Sigmoid colon (tissue), 7 donors: ENCODE measurements around the gene MIB1. TPM values are rescaled to one million over a fixed set of nuclear protein-coding genes. Genes with fewer than 3 reads are reported as not detected.

Experiments
- DNase-seq: peaks from one replicate; pipeline ENCODE4 v3.0.0-alpha.2; 2019
- H3K27ac ChIP-seq, 4 donors: fragments of 200-600 bp; sonication (generic); one replicate each; pipeline ENCODE4 v1.5.1; 2016 to 2019; ENCODE audit warnings: mild to moderate bottlenecking in 1 of 4
- H3K27me3 ChIP-seq, 3 donors: fragments of 200-600 bp; sonication (generic); one replicate each; pipeline ENCODE4 v1.5.1; 2019; ENCODE audit warnings: mild to moderate bottlenecking in 1 of 3
- H3K36me3 ChIP-seq, 4 donors: fragments of 200-600 bp; sonication (generic); one replicate each; pipeline ENCODE4 v1.5.1; 2016 to 2019
- H3K4me1 ChIP-seq, 4 donors: fragments of 200-600 bp; sonication (generic); one replicate each; pipeline ENCODE4 v1.5.1; 2017 to 2019
- H3K4me3 ChIP-seq, 4 donors: fragments of 200-600 bp; sonication (generic); one replicate each; pipeline ENCODE4 v1.5.1; 2017 to 2019; ENCODE audit warnings: mild to moderate bottlenecking in 2 of 4, moderate library complexity in 1 of 4
- H3K9me3 ChIP-seq, 4 donors: fragments of 200-600 bp in 3 of 4; sonication (generic) in 3 of 4; one replicate each; pipeline versions ENCODE4 v1.5.1 to v1.6.1; 2013 to 2019
- CTCF ChIP-seq, 4 experiments: fragments of 450-650 bp in 3 of 4; fragments of 200-600 bp in 1 of 4; IDR thresholded peaks; one replicate each; pipeline ENCODE4 v1.5.1; 2016 to 2019; ENCODE audit warnings: antibody characterized with exemption in 4 of 4, mild to moderate bottlenecking in 3 of 4, moderate library complexity in 2 of 4
- EP300 ChIP-seq, 4 donors: sonication (generic); formaldehyde crosslinking; IDR thresholded peaks; one replicate each; pipeline ENCODE4 v1.6.1; 2017; ENCODE audit warnings: antibody characterized with exemption in 4 of 4
- POLR2A ChIP-seq, 2 donors: fragments of 450-650 bp; IDR thresholded peaks; one replicate each; pipeline ENCODE4 v1.6.1; 2016; ENCODE audit warnings: antibody characterized with exemption in 2 of 2, mild to moderate bottlenecking in 2 of 2, moderate library complexity in 2 of 2
- POLR2AphosphoS5 ChIP-seq, 4 donors: sonication (generic); formaldehyde crosslinking; IDR thresholded peaks; one replicate each; pipeline ENCODE4 v1.6.1; 2017; ENCODE audit warnings: antibody characterized with exemption in 4 of 4
- WGBS, 2 donors: extraction: QIAGEN DNeasy Blood & Tissue Kit; methylation state at CpG; one replicate each; pipeline ENCODE4 v1.1.7; 2013; 5-methylcytosine and 5-hydroxymethylcytosine counted together
- intact Hi-C: fragments of 100-400 bp; cut with DNase I; formaldehyde crosslinking; loops from one replicate; pipeline ENCODE4 v1.15.1; 2023
- polyA plus RNA-seq, 3 donors: library from polyadenylated mRNA; stranded (reverse); fragments of 200-250 nt; gene quantifications; one replicate each; pipeline ENCODE4 v1.2.3, GENCODE V29; 2013
- total RNA-seq, 4 donors: library from RNA; depleted of rRNA; stranded (reverse); fragments of >200 nt; gene quantifications; one replicate each; pipeline ENCODE4 v1.1.0, GENCODE V29; 2016
- donor health status: healthy with polysubstance abuse.
- donor health status: Bipolar disorder and iron deficiency.
- donor health status: healthy.

MIB1 gene
- total and polyA plus RNA-seq, 7 donors = 4.2 to 45.7 (median 31.9) TPM

DNA sequence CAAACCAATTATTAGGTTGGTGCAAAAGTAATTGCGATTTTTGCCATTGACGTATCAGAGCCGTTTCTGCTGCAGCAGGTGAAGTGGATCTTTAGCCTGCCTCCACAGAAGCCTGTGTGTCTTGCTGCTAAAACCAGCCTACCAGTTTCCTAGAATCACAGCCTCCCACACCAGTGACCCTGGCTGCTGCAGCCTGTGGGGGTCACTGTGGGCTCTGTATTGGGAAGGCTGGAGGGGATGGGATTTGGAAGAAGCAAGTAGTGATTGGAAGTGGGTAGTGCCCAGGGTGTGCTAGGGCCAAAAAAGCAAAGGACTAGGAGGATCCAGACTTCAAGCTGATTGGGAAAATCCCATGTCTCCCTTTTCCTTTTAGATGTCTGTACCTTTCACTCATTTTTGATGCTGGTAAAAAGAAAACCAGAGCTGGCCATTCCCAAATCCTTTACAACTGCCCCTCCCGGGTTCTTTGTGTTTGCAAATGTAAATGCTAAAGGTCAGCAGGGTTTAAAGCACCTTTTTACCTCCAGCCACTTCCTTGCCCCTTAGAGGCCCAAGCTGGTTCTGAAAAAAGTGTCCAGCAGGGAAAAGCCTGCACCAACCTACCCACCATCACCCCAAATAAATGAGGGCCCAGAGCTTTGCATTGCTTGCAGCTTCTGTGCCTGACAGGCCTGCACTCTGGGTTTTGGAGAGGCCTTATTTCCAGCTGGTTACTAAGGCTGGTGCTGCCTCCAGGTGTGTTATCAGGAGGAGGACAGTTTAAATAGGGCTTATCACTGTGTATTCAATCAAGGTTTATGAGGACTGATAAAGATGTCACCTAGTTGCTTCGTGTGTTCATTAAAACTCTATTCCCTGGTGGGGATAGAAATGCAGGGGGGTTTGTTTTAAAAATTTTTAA is 172.0 kb downstream of the MIB1 start:
- Histone ChIP-seq H3K27ac (no peak overlapping the region), H3K4me3 (no peak overlapping the region), H3K27me3 (no peaks in the 10 kb centered on the region), H3K36me3 (no peaks in the 10 kb centered on the region), H3K9me3 (peaks cover 0 to 3% (median under 1%) of the 10 kb centered on the region in 4 donors), H3K4me1 (no peaks in the 10 kb centered on the region)
- intact Hi-C loops = no loop called here
- WGBS, 2 donors = 39 to 81% methylated on average over 5 of the region's 5 CpGs
- DNase-seq = no peak
- TF ChIP-seq CTCF (IDR thresholded peaks at IDR 0.05) = no peak
- TF ChIP-seq POLR2A (IDR thresholded peaks at IDR 0.05) = no peak
- no peak for TF ChIP-seq POLR2AphosphoS5 (IDR thresholded peaks at IDR 0.05)
- TF ChIP-seq EP300 (IDR thresholded peaks at IDR 0.05) = no peak

DNA sequence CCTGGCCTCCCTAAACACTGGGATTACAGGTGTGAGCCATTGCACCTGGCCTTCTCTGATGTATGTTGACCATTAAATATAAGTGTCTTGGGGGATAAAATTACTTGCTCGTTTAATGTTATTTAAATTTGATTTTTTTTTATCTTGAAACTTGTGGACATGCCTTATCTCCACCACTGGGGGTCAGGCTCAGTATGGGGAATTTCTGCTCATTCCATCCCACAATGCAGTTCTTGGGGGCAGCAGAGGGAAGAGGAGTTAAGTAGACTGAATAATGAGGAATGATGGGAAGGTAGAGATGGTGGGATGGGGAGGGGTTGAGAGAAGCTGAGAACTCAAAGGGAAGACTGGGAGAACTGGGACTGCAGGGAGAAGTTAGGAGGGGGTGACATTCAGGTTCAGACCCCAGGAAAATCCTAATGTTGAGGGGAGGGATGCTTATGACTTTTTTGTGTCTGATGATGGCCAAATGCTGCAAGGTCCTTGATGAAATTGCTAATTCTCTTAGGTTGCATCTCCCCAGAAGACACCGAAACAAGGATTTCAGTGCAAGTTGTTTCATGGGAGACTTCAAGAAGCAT is 174.2 kb downstream of the MIB1 start:
- WGBS, 2 donors = 50 to 54% methylated on average over 2 of the region's 2 CpGs
- H3K9me3 ChIP-seq = peaks cover 0 to 6% (median 2%) of the 10 kb centered on the region in 4 donors
- DNase-seq = no peak
- TF ChIP-seq CTCF (IDR thresholded peaks at IDR 0.05) (peak in 2 of 4 experiments; percentile 36 to 39), POLR2A (IDR thresholded peaks at IDR 0.05) (no peak)
- H3K27me3 ChIP-seq = no peaks in the 10 kb centered on the region
- H3K4me1 ChIP-seq = no peaks in the 10 kb centered on the region
- no peak overlapping the region for H3K27ac ChIP-seq
- no peak overlapping the region for H3K4me3 ChIP-seq
- intact Hi-C loops = loop anchor here (5.0 kb wide), 1 partner anchor 42 kb away; no protein-coding TSS in a partner anchor
- H3K36me3 ChIP-seq = no peaks in the 10 kb centered on the region

- Histone ChIP-seq H3K4me1 (no peaks in the 10 kb centered on the region), H3K27ac (no peak overlapping the region), H3K36me3 (no peaks in the 10 kb centered on the region), H3K27me3 (no peaks in the 10 kb centered on the region), H3K4me3 (no peak overlapping the region), H3K9me3 (peaks cover 0 to 6% (median 2%) of the 10 kb centered on the region in 4 donors)
- WGBS, 2 donors = 92 to 95% methylated on average over 9 of the region's 9 CpGs
- intact Hi-C loops = loop anchor here (5.0 kb wide), 1 partner anchor 42 kb away; no protein-coding TSS in a partner anchor
- DNase-seq = no peak
- no peak for TF ChIP-seq CTCF (IDR thresholded peaks at IDR 0.05)
- TF ChIP-seq POLR2AphosphoS5 (IDR thresholded peaks at IDR 0.05) = no peak
- TF ChIP-seq EP300 (IDR thresholded peaks at IDR 0.05) = no peak
- no peak for TF ChIP-seq POLR2A (IDR thresholded peaks at IDR 0.05)
Measured at GRCh38 chr18:21915546-21915945, 175.0 kb downstream of the MIB1 start.

DNA sequence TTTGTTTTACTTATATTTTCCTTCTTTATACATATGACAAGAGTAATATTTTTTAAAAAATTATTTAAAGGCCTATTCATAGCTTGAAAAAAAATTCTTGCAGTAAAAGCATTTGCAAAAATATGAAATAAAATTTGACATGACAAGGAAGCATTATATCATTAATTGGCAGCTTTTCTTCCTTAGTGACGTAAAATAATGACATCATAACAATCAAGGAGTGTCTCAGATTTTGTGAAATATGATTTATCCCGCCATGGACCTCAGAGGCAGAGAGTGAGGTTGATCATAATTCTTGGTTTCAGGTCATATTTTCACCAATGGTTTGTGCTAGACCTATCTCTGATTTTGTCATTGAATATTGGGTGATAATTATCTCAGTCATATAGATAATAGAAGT is 176.0 kb downstream of the MIB1 start:
- no peaks in the 10 kb centered on the region for H3K36me3 ChIP-seq
- DNase-seq = no peak
- no peak overlapping the region for H3K4me3 ChIP-seq
- peaks cover 0 to 6% (median 2%) of the 10 kb centered on the region in 4 donors for H3K9me3 ChIP-seq
- no peak overlapping the region for H3K27ac ChIP-seq
- H3K27me3 ChIP-seq = no peaks in the 10 kb centered on the region
- TF ChIP-seq CTCF (IDR thresholded peaks at IDR 0.05) (no peak), POLR2AphosphoS5 (IDR thresholded peaks at IDR 0.05) (no peak), POLR2A (IDR thresholded peaks at IDR 0.05) (no peak), EP300 (IDR thresholded peaks at IDR 0.05) (no peak)
- H3K4me1 ChIP-seq = no peaks in the 10 kb centered on the region
- WGBS, 2 donors = 84 to 88% methylated on average over 2 of the region's 2 CpGs
- intact Hi-C loops = loop anchor here (5.0 kb wide), 1 partner anchor 41 kb away; no protein-coding TSS in a partner anchor
